NCI-H1694 (cell line): Measurements from ENCODE around the gene MYO16.
"Not testable (repeated sequence)": the region's sequence is repeated elsewhere in the genome, so short reads cannot be mapped to it uniquely, and the experiment has no call there.

Source experiments
- DNase-seq: peaks from one replicate; lab custom pipeline; 2025; lab: John Stamatoyannopoulos, UW

MYO16 gene

GRCh38 chr13:109074436-109074835 lies 445.0 kb downstream of the MYO16 start:
- DNase-seq, result no peak

- no peak for DNase-seq
Observed at GRCh38 chr13:109074853-109075252, 445.4 kb downstream of the MYO16 start.

GRCh38 chr13:109087916-109088623 lies 458.7 kb downstream of the MYO16 start:
- DNase-seq, result no peak

GRCh38 chr13:109088624-109088917 lies 459.2 kb downstream of the MYO16 start:
- DNase-seq, result no peak

- no peak for DNase-seq
Observed at GRCh38 chr13:109090796-109091195, 461.4 kb downstream of the MYO16 start.

- DNase-seq, result no peak
Observed at GRCh38 chr13:109091249-109091648, 461.8 kb downstream of the MYO16 start.

- not testable (repeated sequence) for DNase-seq
Observed at GRCh38 chr13:109092186-109092585, 462.8 kb downstream of the MYO16 start.

GRCh38 chr13:109093998-109094397 lies 464.6 kb downstream of the MYO16 start:
- no peak for DNase-seq

GRCh38 chr13:109095126-109095525 lies 465.7 kb downstream of the MYO16 start:
- no peak for DNase-seq

GRCh38 chr13:109096101-109096500 lies 466.7 kb downstream of the MYO16 start:
- DNase-seq, result no peak

GRCh38 chr13:109100705-109101304 lies 471.4 kb downstream of the MYO16 start:
- DNase-seq, result no peak

- no peak for DNase-seq
Observed at GRCh38 chr13:109101550-109102144, 472.2 kb downstream of the MYO16 start.

- no peak for DNase-seq
Observed at GRCh38 chr13:109105899-109106298, 476.5 kb downstream of the MYO16 start.

GRCh38 chr13:109110159-109110558 lies 480.7 kb downstream of the MYO16 start:
- no peak for DNase-seq

GRCh38 chr13:109111141-109111540 lies 481.7 kb downstream of the MYO16 start:
- DNase-seq, result no peak

GRCh38 chr13:109113427-109113826 lies 484.0 kb downstream of the MYO16 start:
- no peak for DNase-seq

GRCh38 chr13:109114162-109114561 lies 484.8 kb downstream of the MYO16 start:
- DNase-seq, result no peak

GRCh38 chr13:109114991-109115390 lies 485.6 kb downstream of the MYO16 start:
- no peak for DNase-seq

GRCh38 chr13:109118521-109118920 lies 489.1 kb downstream of the MYO16 start:
- no peak for DNase-seq

- no peak for DNase-seq
Observed at GRCh38 chr13:109119896-109120295, 490.5 kb downstream of the MYO16 start.

- DNase-seq, result no peak
Observed at GRCh38 chr13:109121826-109122225, 492.4 kb downstream of the MYO16 start.

- DNase-seq, result no peak
Observed at GRCh38 chr13:109123971-109124370, 494.6 kb downstream of the MYO16 start.

- no peak for DNase-seq
Observed at GRCh38 chr13:109126178-109126577, 496.8 kb downstream of the MYO16 start.
